ENCODE data around the gene URM1.

URM1 gene

DNA sequence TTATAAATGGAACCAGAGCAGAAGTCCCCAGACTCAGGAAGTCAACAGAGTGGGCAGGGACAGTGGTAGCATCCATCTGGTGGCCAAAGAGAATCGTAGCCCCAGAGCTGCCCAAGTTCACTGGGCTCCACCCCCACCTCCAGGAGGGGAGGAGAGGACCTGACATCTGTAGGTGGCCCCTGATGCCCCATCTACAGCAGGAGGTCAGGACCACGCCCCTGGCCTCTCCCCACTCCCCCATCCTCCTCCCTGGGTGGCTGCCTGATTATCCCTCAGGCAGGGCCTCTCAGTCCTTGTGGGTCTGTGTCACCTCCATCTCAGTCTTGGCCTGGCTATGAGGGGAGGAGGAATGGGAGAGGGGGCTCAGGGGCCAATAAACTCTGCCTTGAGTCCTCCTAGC is 10.3 kb upstream of the URM1 start:
- peaks cover 4% of the 10 kb centered on the region for H3K36me3 Mint-ChIP-seq (ENCODE audit: low read depth)
- no peaks in the 10 kb centered on the region for H3K9me3 Mint-ChIP-seq
- TF ChIP-seq, protein P1, sequence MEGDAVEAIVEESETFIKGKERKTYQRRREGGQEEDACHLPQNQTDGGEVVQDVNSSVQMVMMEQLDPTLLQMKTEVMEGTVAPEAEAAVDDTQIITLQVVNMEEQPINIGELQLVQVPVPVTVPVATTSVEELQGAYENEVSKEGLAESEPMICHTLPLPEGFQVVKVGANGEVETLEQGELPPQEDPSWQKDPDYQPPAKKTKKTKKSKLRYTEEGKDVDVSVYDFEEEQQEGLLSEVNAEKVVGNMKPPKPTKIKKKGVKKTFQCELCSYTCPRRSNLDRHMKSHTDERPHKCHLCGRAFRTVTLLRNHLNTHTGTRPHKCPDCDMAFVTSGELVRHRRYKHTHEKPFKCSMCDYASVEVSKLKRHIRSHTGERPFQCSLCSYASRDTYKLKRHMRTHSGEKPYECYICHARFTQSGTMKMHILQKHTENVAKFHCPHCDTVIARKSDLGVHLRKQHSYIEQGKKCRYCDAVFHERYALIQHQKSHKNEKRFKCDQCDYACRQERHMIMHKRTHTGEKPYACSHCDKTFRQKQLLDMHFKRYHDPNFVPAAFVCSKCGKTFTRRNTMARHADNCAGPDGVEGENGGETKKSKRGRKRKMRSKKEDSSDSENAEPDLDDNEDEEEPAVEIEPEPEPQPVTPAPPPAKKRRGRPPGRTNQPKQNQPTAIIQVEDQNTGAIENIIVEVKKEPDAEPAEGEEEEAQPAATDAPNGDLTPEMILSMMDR (IDR thresholded peaks at IDR 0.05; ENCODE audit: unreplicated experiment in 3 of 3): no peak

DNA sequence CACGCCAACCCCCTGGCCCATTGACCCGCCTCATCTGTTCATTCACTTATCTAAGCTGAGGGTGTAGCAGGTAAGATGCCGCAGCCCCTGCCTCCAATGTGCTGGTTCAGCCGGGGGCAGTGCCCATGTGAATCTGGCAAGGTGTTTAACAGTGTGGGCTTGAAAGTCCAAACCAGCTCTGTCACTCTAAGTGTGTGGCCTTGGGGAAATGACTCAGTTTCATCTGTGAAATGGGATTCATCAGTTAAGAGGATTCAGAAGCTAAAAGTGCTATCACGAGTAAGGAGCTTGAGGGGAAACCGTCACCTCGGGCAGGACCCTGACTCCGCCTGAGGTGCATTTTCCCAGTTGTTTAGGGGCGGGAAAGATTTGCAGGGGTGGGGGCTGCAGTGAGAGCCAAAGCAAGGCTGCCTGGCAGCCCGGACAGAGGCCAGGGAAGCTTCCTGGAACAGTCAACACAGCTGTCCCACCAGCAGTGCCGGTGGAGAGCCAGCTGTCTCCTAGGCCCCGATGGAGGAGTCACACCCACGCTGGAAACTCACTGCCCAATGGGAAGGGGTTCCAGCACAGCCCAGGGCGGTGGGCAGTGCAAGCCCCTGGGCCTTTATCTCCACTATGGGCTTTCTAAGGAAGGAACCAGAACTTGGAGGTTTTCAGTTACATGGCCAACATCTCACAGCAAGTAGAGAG is 9.7 kb upstream of the URM1 start:
- H3K27me3 Mint-ChIP-seq (ENCODE audit: low read depth): peaks cover 3% of the 10 kb centered on the region
- no peaks in the 10 kb centered on the region for H3K9me3 Mint-ChIP-seq
- peaks cover 34% of the 10 kb centered on the region for H3K4me1 Mint-ChIP-seq
- H3K4me3 Mint-ChIP-seq: peak overlapping the region; percentile 72 to 80 (median 78)
- H3K36me3 Mint-ChIP-seq (ENCODE audit: low read depth): no peaks in the 10 kb centered on the region
- TF ChIP-seq, protein P1 (IDR thresholded peaks at IDR 0.05; ENCODE audit: unreplicated experiment in 3 of 3): no peak
- H3K27ac Mint-ChIP-seq: peak overlapping the region; percentile 75 to 90 (median 75)

More for the DNA sequence above, 10.3 kb upstream of the URM1 start:
- Mint-ChIP-seq H3K27ac (peak overlapping the region in 2 of 3 experiments; percentile 75 to 79), H3K4me3 (no peak overlapping the region), H3K4me1 (peaks cover 34% of the 10 kb centered on the region), H3K27me3 (ENCODE audit: low read depth) (peaks cover 3% of the 10 kb centered on the region)

DNA sequence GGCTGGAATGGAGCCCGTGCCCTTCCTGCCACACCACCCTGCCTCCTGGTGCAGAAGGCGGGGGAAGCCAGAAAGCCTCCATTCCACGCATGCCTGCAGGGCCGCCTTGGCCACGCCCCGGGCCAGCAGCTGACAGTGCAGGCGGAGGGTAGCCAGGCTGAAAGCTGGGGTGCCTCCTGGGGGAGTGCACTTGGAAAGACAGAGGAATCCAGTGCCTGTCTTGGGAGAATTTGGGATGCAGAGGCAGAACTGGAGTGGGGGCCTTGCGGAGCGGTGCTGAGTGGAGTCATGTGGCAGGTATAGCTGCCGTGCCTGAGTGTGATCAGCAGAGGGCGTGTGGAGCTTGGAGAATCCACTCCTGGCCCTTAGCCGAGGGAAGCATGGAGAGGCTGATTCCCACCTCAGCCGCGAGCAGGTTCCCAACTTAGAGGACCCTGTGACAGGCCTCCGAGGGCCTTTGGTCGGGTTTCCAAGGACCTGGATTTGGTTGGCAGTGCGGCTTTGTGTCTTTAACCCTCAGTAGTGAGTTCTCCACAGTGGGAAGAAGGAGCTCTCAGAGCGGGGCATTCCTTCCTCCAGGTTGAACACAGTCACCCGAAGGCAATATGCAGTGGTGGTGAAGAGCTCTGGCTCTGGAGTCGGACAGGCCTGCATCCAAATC is 9.1 kb upstream of the URM1 start:
- peaks cover 3% of the 10 kb centered on the region for H3K27me3 Mint-ChIP-seq (ENCODE audit: low read depth)
- H3K4me1 Mint-ChIP-seq: peaks cover 34% of the 10 kb centered on the region
- TF ChIP-seq, protein P1 (IDR thresholded peaks at IDR 0.05; ENCODE audit: unreplicated experiment in 3 of 3): peak; percentile 82 to 95 (median 88)
- no peaks in the 10 kb centered on the region for H3K36me3 Mint-ChIP-seq (ENCODE audit: low read depth)
- no peaks in the 10 kb centered on the region for H3K9me3 Mint-ChIP-seq
- H3K4me3 Mint-ChIP-seq: peak overlapping the region; percentile 72 to 80 (median 78)
- peak overlapping the region; percentile 75 to 90 (median 75) for H3K27ac Mint-ChIP-seq

DNA sequence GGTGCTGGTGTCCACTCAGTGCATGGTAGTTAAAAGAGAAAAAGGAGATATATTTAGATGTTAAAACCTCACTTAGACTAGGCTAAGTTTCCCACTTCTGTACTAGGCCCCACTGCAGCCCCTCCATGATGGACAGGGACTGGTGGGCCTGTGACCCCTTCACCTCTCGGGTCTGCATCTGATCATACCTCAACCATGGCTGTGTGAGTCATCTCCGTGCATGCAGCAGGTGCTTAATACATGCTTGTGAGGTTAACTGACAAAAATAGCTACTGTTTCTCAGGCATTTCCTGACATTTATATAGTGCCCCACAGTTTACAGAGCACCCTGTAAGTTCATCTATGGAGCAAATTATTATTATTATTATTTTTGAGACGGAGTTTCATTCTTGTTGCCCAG is 8.4 kb upstream of the URM1 start:
- Mint-ChIP-seq H3K4me1 (peaks cover 34% of the 10 kb centered on the region), H3K27ac (peak overlapping the region; percentile 75 to 90 (median 75)), H3K9me3 (no peaks in the 10 kb centered on the region)

DNA sequence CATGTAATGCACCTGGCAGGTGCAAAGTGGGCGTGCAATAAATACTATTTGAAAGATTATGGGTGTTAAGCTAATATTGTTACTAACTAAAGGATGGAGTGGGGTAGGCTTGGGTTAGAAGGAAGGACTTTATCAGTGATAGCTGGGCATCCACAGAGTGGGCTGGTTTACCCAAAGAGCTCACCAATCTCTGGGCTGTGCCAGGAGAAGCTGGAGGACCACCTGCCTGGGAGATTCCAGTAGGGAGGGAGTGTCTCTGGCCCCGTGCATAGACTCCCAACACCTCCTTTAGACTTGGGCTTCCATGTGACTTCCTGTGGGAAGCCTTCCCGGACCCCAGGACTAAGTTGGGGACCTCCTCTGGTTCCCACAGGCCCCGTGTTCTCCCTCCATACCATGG is 5.6 kb upstream of the URM1 start:
- Mint-ChIP-seq H3K4me1 (peaks cover 40% of the 10 kb centered on the region), H3K27ac (peak overlapping the region; percentile 87 to 94 (median 93)), H3K4me3 (peak overlapping the region; percentile 33 to 69 (median 62)), H3K9me3 (no peaks in the 10 kb centered on the region), H3K36me3 (ENCODE audit: low read depth) (no peaks in the 10 kb centered on the region), H3K27me3 (ENCODE audit: low read depth) (peaks cover 3% of the 10 kb centered on the region)
- TF ChIP-seq, protein P1 (IDR thresholded peaks at IDR 0.05; ENCODE audit: unreplicated experiment in 3 of 3): no peak

More for the DNA sequence above, 8.4 kb upstream of the URM1 start:
- H3K36me3 Mint-ChIP-seq (ENCODE audit: low read depth): no peaks in the 10 kb centered on the region
- peaks cover 3% of the 10 kb centered on the region for H3K27me3 Mint-ChIP-seq (ENCODE audit: low read depth)
- peak overlapping the region in 2 of 3 experiments; percentile 72 to 78 for H3K4me3 Mint-ChIP-seq
- TF ChIP-seq, protein P1 (IDR thresholded peaks at IDR 0.05; ENCODE audit: unreplicated experiment in 3 of 3): no peak

Data from nephron (organoid).